GM06990 (cell line): ENCODE data around the gene OPTC.
"Not testable (repeated sequence)": the region's sequence is repeated elsewhere in the genome, so short reads cannot be mapped to it uniquely, and the experiment has no call there.

Source experiments
- DNase-seq: peaks from one replicate; pipeline ENCODE4 v3.0.0-alpha.2; 2011; ENCODE audit not compliant: insufficient read length; ENCODE audit errors: extremely low read depth
- H3K27me3 ChIP-seq: replicated peaks from 2 replicates; pipeline ENCODE4 v1.6.0; 2011; ENCODE audit warnings: low read length; ENCODE audit not compliant: control insufficient read depth, insufficient read depth
- H3K36me3 ChIP-seq: 2 replicates; pipeline ENCODE4 v1.5.1; 2011; ENCODE audit warnings: low read length; ENCODE audit not compliant: control insufficient read depth, insufficient read depth
- H3K4me3 ChIP-seq: replicated peaks from 2 replicates; pipeline ENCODE4 v1.5.1; 2011; ENCODE audit warnings: low read depth, mild to moderate bottlenecking, control low read depth, low read length
- TF ChIP-seq, protein P1 (sequence below): IDR thresholded peaks from 2 replicates; pipeline ENCODE4 v1.5.1; 2011; ENCODE audit warnings: low read length, control low read depth, mild to moderate bottlenecking, inconsistent platforms; ENCODE audit not compliant: insufficient read depth, poor library complexity, severe bottlenecking

OPTC gene

DNA sequence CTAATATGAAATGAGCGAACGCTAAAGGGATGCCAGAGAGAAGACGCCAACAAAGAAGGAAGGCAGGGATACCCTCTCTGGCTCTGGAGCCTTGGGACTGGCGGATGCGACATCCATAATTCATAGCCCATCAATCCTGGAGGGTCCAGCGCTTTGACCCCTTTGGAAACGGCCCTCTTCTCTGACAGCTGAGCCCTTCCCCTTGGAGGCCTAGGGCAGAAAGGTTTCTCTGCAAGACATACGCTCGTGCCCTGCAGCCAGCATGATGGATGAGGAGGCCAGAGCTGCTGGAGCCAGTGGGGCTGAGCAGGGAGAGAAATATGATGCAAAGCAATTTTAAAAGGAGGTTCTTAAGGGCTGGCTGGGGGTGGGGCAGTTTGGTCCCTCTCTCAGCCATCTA is 22.2 kb downstream of the OPTC start:
- H3K27me3 ChIP-seq: peaks cover 2% of the 10 kb centered on the region
- TF ChIP-seq, protein P1, sequence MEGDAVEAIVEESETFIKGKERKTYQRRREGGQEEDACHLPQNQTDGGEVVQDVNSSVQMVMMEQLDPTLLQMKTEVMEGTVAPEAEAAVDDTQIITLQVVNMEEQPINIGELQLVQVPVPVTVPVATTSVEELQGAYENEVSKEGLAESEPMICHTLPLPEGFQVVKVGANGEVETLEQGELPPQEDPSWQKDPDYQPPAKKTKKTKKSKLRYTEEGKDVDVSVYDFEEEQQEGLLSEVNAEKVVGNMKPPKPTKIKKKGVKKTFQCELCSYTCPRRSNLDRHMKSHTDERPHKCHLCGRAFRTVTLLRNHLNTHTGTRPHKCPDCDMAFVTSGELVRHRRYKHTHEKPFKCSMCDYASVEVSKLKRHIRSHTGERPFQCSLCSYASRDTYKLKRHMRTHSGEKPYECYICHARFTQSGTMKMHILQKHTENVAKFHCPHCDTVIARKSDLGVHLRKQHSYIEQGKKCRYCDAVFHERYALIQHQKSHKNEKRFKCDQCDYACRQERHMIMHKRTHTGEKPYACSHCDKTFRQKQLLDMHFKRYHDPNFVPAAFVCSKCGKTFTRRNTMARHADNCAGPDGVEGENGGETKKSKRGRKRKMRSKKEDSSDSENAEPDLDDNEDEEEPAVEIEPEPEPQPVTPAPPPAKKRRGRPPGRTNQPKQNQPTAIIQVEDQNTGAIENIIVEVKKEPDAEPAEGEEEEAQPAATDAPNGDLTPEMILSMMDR: no peak
- DNase-seq: no peak
- no peak overlapping the region for H3K4me3 ChIP-seq
- H3K36me3 ChIP-seq: no peaks in the 10 kb centered on the region

DNA sequence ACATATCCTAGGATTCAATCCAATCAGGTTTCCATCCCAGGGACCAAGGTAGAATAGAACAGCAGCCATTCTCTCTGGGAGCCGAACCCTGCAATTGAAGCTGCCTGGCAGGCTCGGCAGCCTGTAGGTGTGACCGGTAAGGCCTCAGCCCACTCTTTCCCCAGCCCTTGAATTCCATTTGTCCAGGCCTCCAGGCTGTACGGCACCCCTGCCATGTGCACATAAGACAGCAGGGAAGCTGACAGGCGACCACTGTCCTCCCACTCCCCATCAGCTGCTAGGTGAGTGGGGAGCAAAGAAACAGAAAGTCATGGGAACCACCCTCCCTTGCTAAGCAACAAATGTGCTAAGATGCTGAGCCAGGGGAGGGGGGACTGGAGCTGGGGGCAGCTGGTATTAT is 23.0 kb downstream of the OPTC start:
- TF ChIP-seq, protein P1: no peak
- Histone ChIP-seq H3K36me3 (no peaks in the 10 kb centered on the region), H3K27me3 (peaks cover 2% of the 10 kb centered on the region), H3K4me3 (no peak overlapping the region)
- DNase-seq: no peak

DNA sequence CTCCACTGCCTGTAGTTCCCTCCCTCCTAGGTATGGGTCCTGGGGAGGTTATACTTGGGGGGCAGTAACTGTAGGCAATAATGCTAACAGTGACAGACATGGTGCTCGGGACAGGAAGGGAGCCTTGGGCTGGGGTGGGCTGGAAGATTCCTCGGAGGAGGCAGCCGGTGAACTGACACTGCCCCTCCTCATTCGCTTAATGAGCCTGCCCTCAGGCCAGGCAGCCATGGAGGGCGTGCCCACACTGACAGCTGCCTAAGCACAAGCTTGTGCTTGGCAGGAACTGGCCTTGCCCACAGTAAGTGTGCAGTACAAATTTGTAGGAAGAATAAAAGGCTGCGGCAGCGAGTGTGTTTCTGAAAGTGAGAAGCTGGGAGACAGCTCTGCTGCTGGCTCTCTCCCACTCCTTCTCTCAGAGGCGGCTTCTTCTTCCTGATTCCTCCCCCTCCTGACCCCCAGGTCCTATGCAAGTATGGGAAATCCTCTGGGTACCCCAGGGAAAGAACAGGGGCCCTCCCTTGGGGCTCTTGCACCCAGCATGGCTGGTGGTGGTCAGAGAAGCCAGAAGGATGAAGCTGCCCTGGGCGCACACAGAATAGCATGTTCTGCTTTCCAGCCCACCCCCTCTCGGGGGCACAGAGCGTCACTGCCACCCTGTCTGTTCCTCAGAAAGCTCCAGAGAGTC is 23.6 kb downstream of the OPTC start:
- Histone ChIP-seq H3K36me3 (no peaks in the 10 kb centered on the region), H3K27me3 (peaks cover 2% of the 10 kb centered on the region), H3K4me3 (no peak overlapping the region)
- TF ChIP-seq, protein P1: no peak
- no peak for DNase-seq

DNA sequence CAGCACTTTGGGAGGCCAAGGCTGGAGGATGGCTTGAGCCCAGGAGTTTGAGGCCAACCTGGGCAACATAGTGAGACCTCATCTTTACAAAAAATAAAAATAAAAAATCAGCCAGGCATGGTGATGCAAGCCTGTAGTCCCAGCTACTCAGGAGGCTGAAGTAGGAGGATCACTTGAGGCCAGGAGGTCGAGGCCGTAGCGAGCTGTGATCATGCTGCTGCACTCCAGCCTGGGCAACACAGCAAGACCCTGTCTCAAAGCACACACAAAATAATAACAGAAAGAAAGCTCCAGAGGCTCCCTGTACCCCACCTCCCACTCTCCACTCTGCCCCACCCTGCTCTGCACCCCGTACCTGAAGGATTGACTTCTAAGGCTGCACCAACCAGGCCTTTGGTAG is 24.2 kb downstream of the OPTC start:
- DNase-seq, H3K27me3 ChIP-seq, H3K36me3 ChIP-seq, H3K4me3 ChIP-seq: not testable (repeated sequence)

DNA sequence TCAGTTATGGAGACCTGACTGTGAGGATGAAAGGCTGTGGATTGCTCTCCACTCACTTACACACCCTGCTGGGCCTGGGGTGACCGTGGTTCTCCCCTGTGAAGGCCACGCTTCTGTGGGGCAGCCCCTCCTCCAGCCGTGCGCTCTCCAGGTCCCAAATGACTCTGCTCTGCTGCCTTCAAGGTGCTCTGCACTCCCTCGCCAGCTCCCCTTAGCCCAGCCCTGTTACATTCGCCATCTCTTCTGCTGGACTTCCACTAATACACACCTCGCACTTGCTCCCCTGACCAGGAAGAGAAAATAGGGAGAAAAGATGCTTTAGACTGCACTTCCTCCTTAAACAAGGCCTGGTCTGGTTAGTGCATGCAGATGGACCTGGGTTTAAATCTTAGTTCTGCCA is 24.6 kb downstream of the OPTC start:
- no peak for DNase-seq
- Histone ChIP-seq H3K4me3 (no peak overlapping the region), H3K27me3 (peaks cover 2% of the 10 kb centered on the region), H3K36me3 (no peaks in the 10 kb centered on the region)
- TF ChIP-seq, protein P1: no peak

DNA sequence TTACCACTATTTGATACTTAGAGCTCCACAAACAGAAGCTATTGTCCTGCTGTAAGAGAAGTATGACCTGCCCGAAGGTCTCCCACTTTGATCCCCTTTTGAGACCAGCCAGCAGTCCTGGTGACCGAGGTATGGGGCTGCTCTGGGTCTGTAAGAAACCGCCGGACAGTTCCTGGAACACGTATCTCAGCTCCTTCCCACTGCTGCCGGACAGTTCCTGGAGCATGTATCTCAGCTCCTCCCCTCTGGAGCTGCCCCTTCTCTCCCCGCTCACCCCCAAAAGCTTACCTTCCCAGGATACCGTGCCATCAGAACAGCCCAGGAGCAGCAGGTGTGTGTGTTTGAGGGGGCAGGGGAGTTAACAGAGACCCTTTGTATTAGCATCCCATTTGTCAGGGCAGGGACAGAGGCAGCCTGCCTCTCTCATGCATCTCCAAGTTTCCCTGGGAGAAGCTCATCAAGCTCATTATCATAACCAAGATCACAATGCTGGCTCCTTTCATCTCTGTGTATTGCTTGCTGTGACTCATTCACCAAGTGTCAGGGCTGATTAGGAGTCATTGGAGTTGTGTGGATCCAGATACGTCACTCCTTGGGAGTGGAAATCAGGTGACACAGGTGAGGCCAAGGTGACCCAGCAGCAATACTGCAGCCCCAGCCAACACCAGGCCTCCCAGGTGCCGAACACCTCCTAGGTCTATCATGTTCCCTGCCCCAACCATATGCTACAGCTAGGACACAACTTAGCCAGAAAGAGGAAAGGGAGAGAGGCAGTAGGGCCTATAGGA is 25.3 kb downstream of the OPTC start:
- no peak for DNase-seq
- TF ChIP-seq, protein P1: no peak
- Histone ChIP-seq H3K36me3 (no peaks in the 10 kb centered on the region), H3K4me3 (no peak overlapping the region), H3K27me3 (peaks cover 2% of the 10 kb centered on the region)
